CD4-positive, alpha-beta T cell treated with Interleukin-15 for 1 hour (primary cell): ENCODE results near the gene PSKH1.

Experiments
- DNase-seq: peaks from one replicate; pipeline ENCODE4 v3.0.0-alpha.2; 2020

PSKH1 gene

DNA sequence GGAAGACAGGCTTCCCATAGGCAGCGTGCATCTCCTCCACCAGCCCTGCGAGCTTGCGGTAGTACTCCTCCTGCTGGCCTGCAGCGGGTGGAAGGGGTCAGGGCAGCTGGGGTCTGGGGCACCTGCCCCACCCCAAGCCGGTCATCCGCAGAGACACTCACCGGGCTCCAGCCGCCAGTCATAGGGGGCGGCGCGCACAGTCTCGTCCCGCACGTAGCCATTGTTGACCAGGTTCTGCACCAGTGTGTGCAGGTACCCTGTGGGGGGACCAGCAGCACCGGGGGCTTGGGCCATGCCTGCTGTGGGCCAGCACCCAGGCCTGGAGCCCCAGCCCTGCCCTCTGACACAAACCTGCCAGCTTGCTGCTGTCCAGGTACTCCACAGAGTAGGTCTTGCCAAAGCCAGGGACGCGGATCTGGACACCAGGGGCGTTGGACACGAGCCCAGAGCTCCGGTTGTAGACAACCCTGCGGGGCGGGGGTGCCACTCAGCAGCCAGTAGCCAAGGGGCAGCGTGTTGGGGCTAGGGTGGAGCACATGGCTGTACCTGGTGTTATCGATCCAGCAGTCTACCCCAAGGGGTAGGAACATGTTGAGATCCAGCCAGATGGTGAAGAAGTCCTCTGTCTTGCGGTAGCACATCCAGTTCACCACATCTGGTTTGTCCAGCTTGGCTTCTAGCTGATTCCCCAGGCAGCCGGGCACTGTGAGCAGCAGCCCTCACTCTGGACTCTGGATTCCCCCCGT is 49.6 kb downstream of the PSKH1 start:
- no peak for DNase-seq

DNA sequence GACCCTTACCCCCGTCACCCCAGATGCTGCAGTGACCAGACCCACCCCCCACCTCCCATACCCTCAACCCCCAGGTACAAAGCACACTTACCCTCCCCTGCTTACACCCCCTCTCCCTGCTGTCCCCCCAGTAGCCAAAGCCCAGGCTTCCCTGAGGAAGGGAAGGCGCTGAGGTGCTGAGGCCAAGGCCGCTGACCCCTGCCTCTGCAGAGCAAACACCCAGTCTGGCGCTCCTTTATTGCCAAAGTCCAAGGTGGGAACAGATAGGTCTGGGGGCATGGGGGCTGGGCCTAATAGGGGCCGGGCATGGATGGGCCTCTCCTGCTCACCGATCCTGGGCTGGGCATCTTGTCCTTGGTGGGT is 50.2 kb downstream of the PSKH1 start:
- no peak for DNase-seq

DNA sequence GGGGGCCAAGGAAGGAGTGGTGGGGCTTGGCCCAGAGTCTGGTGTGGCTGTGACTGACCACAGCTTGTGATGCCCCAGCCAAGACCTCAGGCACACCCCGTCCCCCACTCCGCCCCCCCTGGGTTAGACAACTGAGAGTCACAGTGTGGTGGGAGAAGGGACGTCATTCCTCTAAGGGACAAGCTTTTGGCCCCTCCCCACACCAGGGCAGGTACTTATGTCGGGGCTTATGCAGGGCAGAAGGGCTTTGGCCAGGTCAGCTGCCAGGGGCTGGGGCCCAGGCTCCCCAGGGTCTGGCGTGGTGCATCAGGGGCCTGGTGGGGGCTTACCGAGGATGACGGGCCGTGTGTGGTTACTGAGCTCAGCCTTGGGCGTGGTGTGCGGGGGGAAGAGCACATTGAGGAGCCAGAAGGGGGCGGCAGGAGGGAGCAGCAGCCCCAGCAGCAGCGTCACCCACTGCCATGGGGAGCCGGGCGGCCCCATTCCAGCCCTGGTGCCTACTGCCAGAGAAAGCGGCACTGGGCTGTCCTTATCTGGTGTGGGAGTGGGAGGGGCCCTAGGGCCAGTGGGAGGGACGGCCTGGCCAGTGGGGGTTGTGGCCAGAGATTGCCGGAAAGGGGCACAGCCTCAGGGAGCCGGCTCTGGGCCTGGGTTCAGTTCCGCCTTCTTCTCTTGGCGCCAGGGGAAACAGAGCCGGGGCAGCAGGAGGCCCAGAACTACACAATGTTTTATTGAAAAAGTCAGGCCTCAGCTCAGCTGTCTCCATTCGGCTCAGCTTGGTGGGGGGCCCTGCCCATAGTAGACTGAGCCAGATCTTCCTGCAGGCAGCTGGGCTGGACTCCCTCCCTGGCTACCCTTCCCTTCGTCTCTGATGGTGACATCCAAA is 50.8 kb downstream of the PSKH1 start, which contains the start of gene LCAT:
TSS of gene LCAT (minus strand) at position 502 of the 886 bp plus-strand sequence. CDS start at position 483, 19 bp downstream.
- no peak for DNase-seq

DNA sequence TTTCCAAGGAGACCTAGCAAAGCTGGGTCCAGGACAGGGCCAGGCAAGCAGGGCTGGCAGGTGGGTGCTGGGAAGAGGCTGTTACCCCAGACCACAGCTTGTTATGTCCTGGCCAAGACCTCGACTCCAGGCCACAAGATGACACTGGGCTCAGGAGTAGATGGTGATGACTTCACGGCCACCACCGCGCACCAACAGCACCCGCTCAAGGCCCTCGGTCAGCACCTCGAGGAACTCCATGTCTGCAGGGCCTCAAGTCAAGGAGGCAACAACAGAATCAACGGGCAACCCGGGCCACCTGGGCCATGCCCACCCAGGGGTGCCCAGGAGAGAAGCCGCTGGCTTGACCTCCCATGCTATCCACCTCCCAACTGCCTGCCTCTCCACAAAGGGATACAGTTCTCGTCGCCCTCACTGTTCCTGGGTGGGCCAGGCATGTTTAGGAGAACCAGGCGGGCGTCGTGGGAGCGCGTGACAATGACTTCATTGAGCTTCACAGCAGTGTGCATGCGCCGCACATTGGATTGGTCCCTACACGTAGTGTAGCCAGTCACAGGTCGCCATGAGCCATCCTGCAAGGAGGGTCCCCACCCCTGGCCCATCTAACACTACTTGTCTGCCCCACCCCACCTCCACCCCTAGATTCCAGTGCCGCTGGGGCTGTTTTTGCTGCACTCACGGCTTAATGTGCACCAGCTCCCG is 51.8 kb downstream of the PSKH1 start:
- DNase-seq = no peak

DNA sequence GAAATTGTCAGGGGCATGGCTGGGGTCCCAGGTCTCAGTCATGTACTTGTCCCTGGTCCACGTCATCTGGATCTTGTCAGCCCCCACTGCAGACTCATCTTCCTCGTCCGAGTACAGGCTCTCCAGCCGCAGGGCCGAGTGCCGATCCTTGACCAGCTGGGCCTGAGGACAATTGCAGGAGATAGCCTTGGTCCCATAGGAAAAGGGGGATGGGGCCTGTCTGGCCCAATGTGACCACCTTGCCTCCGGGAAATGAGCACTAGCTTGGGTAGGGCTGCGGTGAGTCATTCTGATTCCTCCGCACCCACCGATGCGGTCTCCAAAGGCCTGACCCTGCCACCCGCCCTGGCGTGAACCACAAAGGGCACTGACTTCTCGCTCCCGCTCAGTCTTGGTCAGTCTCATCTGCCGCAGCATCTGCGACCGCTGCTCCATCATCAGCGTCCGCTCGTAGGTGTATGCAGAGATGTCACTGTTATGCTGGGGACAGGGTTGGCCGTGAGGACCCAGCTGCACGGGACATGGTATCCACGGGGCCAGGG is 52.4 kb downstream of the PSKH1 start:
- DNase-seq = no peak

DNA sequence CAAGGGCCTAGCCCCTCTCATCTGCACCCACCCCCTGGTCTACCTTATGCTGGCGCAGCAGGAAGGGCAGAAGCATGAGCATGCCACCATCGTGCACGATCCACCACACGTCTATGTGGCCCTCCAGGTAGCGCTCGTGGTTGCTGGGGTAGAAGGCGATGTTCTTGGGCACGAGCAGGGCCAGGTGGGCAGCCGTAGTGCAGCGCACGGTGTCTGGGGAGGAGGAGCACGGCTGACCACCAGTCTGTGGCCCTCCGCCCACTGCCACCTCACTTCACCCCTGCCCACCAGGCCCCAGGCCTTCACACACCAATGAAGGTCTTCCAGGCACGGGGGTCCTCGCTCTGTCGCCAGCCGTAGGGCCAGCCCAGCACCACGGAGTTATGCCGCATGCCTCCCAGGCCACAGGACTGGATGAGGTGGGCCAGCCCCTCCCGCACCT is 53.1 kb downstream of the PSKH1 start:
- DNase-seq = no peak

DNA sequence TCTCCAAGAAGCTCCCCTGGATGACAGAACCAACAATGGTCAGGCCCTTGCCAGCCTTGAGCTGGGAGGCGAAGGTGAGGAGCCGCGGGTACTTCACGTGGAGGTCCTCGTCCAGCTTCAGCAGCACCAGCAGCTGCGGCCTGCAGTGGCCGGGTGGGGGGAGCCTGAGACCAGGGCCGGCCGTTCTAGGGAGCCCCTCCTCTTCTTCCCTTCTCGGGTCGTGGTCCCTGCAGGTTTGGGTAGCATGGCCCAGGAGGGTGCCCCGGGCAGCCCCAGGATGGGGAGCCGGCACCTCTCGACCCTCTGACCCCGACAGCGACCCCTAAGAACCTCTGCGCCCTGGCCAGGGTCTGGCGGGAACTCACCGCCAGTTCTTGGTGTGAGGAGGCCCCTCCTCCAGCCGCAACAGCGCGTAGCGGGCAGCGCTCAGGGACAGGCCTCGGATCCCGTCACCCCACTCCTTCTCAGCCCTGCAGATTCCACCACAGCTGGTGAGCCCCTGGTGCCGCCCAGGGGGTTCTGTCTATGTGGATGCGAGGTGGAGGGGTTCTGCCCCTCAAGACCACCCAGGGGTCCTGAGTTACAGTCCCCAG is 54.0 kb downstream of the PSKH1 start:
- DNase-seq = no peak

DNA sequence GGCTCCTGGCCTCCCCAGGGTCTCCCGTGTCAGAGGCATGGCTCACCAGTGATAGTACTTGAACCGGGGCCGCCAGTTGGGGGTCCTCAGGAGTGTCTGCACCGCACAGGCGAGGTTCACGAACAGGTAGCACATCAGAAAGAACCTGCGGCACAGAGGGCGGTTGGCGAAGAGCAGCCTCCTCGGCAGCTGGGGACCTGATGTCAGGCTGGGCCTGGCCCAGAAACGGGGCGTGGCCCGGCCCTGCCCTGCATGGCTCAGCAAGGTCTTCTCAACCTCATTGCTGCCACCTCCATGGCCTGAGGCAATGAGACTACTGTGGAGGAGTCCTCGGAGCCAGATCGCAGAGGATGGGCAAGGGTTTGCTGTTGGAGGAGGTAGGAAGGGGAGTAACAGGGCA is 55.0 kb downstream of the PSKH1 start:
- DNase-seq = no peak

DNA sequence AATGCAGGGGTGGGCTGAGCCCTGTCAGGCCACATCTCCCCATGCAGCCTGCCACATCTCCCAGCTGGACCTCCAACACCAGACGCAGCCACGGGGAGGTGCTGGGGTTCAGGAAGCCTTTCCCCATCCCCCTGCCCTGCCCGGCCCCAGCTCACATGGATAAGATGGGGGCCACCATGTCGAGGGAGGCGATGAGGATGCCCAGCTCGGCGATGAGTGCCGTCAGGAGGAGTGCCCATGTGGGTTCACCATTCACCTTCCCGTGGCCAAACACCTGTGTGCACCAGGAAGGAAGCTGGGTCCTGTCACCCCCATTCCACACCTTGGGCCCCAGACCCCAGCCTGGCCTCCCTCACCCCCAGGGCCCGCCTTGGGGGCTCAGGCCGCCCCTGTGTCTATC is 56.6 kb downstream of the PSKH1 start:
- DNase-seq = no peak

DNA sequence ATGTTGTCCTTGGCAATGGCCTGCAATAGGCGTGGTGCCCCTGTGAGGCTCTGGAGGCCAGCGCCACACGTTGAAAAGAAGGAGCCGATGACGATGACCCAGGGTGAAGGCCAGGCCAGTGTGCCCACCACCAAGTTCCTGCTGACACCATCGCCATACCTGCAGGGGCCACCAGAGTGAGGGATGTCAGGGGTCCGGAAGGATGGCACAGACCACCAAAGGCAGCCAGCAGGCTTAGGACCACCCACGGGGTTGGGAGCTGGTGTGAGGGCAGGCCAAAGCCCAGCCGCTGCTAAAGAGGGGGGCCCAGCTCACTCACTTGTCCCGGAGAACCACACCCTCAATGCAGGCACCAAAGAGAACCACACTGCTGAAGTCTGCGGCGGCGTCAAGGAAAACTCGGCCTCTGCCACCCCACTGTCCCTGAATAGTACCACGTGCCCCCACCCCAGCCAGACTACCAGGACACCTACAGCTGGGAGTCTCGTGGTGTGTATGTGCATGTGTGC is 57.3 kb downstream of the PSKH1 start:
- DNase-seq = no peak

DNA sequence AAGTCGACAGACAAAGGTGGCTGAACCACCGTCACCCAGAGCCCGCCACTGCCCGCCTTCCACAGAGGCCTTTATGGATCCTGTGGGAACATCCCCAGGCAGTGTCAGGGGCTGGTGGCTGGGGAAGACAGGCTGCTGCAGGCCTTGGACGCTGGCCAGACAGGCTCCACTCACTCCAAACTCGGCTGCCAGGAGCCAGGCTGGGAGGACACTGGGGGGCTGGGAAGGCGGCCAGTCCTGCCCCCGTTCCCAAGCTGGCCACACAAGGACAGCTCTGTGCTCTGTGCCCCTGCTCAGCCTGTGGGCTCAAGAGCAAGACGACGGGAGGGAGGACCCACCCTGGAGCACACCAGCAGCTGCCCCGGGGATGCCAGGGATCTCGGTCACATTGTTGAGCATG is 58.4 kb downstream of the PSKH1 start:
- DNase-seq = no peak

DNA sequence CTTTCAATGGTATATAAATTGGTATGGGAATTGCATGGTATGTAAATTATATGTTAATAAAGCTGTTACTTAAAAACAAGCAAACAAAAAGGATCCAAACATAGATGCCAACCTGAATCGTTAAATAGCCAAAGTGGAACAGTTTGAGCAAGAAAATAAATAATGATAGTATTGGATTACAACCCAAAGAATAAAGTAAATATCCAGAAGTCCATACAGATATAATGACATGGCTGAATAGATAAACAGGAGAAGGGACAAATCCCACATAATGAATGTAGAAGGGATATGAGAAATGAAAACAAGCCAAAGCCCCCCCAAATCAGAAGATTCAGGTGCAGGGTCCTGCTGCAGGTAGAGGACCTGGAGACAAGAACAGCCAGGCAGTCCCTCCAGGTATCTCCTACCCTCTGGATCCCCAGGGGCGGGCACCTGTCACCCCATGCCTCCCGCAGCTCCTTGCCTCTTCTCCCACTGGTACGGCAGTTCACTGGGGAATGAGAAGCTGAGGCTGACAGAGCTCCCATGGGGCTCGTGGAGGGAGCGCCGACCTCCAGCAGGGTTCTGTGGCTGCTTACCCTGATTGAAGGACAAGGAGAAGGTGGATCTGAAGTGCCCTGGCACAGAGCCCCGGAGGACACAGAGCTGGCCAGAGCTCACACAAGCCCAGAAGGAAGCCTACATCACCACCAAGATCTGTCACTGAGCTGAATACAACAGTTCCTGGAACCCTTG is 60.8 kb downstream of the PSKH1 start:
- DNase-seq = no peak

DNA sequence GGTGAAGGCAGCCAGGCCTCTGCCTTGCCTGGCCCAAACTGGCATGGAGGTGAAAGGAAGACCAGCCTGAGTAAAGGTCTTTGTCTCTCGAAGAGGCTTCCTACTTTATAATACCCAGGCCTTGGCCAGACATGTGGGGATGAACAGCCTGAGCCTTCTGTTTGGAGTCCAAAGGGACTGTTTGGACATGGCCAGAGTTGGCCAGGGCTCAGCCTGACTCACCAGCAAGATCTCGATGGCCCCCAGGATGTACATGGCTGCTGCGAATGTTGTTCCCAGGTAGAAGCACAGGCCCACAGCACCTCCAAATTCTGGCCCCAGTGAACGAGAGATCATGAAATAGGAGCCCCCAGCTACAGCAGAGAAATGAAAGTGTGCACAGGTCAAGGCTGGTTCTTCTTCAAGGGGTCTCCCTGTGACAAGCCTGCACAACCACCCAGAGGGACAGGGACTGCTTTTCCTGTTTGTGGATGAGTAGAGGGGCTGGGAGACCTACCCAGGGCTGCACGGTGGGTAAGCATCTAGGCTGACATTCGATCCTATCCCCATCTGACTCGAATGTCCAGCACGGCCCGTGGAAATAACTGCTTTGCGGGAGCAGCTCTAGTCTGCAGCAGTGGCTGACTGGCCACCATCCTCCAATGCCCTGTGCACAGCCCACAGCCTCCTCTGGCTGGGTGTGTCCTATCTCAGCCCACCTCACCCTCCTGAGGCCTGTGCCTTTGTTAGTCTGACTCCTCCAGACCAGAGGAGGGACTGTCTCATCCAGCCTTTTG is 61.6 kb downstream of the PSKH1 start:
- no peak for DNase-seq

DNA sequence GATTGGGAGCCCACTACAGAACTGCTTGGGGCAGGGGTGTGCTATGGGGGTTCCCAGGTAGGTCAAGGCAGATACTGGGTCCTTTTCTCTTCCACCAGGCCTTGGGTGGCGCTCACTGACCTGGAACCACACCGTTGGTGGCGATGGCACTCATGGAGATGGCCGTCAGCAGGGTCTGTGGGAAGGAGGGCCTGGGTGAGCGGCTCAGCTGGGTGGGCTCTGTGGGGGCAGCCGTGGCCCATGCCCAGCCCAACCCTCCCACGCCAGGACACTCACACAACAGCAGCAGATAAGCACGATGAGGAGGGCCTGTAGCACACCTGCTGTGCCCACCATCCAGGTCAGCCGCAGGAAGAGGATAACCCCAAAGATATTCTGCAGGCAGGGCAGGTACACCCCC is 64.6 kb downstream of the PSKH1 start:
- no peak for DNase-seq

DNA sequence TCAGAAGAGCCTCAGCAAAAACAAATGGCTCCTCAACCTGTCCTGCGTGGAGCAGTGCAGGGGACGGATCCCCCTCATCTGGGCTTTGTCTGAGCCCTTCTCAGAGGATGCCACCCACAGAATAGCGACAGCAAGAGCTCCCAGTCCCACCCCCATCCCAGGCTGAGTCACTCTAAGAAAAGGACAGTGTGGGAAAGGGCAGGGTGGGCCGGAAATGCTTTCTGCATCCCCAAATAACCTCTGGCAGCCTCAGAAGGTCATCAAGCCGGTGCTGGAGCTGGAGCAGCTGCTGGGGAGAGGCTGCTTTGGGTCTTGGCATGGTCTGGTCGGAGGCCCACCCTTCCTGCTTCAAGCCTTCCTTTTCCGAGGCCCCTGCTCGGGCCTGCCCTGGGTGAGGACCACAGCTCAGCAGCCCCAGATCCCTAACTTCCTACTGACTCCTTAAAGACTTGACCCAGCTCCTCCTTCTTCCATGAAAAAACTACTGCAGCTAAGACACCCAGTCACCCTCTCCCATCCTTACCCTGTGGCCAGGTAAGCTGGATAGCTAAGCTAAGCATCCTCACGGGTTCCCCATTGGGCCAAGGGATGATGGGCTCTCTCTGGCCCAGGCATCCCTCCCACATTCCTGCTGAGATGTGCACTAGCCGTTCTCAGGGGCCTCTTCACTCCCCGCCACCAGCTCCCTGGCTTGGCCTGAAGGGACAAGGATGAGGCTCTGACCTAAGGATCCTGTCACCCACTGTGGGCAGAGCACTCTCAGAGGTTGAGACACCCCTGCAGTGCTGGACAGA is 66.7 kb downstream of the PSKH1 start:
- DNase-seq = no peak

DNA sequence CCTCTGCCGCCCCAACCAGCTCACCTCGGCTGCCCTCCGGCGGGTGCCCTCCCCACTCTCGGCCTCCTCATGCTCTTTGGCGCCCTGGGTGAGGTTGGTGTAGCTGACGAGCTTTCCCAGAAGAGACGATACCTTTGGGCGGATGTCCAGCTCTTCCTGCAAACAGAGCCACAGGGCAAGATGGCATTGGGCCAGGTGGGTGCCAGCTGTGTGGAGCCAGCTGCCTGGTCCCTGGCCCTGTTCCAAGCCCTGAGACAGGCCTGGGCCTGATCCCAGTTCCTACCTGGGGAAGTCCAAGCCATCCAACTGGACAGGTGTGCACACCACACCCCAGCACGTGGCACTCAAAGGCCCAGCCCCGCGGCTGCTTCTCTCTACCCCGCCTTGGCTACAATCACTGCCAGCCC is 68.5 kb downstream of the PSKH1 start:
- no peak for DNase-seq

DNA sequence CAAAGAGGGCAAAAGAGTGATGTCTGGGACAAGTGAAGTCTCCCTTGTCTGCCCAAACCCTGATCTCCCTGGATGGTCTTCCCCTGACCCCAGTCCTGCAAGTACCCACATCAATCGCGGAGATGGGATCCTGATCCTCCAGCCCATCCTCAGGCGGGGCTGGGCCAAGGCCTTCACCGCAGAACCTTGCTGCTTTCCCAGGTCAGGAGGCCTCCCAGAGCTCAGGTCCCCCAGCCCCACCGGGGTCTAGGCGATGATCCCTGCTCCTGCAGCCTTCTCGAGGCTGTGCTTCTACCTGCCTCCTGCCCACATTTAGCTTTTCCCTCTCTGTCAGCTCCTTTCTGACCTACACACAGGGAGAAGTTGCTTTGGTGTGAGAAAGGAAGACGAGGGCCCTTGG is 69.1 kb downstream of the PSKH1 start:
- no peak for DNase-seq

DNA sequence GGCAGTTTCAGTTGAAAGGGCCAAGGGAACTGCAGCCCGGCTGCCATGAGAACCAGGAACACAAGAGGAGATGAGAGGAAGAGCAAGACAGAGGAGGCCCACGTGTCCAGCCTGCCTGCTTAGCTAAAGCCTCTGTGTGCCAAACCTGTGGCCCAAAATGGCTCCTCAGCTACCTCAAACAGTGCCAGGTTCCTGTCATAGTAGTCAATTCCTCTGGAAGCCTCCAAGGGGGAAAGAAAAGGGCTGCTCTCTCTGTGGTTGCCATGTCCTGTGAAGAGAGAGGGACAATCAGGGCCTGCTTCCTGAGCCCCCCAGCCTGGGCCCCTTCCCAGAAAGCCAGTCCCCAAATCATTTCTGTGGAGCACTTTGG is 70.2 kb downstream of the PSKH1 start:
- no peak for DNase-seq

DNA sequence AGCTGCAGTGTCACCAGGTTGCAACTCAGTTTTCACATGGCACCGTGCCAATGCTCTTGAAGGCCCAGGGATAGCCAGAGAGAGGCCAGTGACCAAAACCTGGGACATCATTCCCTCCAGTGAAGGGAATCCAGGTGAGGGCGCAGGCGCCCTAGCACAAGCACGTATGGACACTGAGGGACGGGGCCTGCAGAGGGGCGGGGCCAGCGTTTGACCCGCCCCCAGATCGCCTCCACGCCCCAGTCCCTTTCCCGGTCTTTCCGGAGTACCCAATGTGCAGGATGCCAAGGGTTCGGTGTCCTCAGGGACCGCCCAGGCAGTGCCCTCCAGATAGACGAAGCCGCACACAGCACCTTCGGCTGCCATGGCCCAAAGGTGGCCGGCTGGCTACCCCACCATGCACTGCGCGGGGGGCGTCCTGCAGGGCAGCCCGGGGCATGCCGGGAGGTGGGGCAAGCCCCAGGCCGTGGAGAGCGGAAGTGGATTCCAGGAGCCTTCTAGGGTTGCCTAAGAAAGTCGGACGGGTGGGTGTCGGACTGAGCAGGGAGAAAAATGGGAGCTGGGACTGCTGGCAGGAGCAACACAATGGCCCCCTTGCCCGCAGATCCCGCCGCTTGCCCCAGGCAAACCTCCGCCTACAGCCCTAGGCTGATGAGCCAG is 70.7 kb downstream of the PSKH1 start:
- no peak for DNase-seq
